GM12892 (cell line): ENCODE data around the gene PITPNC1.

Source experiments
- POLR2A ChIP-seq: IDR thresholded peaks from 2 replicates; pipeline ENCODE4 v1.6.1; 2011; ENCODE audit warnings: low read depth, low read length, control low read depth
- POLR2AphosphoS5 ChIP-seq: IDR thresholded peaks from 2 replicates; pipeline ENCODE4 v1.6.1; 2011; ENCODE audit warnings: low read depth, low read length, control low read depth
- TAF1 ChIP-seq: IDR thresholded peaks from 2 replicates; pipeline ENCODE4 v1.6.1; 2011; ENCODE audit warnings: low read depth, mild to moderate bottlenecking, control low read depth, low read length, borderline replicate concordance

DNA sequence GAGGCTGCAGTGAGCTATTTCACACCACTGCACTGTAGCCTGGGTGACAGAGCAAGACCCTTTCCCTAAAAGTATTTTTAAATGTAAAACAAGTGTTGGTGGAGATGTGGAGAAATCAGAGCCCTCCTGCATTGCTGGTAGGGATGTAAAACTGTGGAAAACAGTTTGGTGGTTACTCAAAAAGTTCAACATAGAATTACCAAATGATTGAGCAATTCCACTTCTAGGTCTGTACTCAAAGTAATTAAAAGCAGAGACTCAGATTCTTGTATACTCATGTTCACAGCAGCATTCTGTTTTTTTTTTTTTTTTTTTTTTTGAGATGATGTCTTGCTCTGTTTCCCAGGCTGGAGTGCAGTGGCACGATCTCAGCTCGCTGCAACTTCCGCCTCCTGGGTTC lies 141.8 kb downstream of the PITPNC1 start:
- no peak for TF ChIP-seq POLR2A
- TF ChIP-seq POLR2AphosphoS5: no peak
- TF ChIP-seq TAF1: no peak
